Measurements from ENCODE around the gene GRAMD2B. TPM values are rescaled to one million over a fixed set of nuclear protein-coding genes. Genes with fewer than 3 reads are reported as not detected.
"Not testable (repeated sequence)": the region's sequence is repeated elsewhere in the genome, so short reads cannot be mapped to it uniquely, and the experiment has no call there.

GRAMD2B gene
- total RNA-seq, 2 experiments from 2014 or later: 7.2 to 9.4 TPM

DNA sequence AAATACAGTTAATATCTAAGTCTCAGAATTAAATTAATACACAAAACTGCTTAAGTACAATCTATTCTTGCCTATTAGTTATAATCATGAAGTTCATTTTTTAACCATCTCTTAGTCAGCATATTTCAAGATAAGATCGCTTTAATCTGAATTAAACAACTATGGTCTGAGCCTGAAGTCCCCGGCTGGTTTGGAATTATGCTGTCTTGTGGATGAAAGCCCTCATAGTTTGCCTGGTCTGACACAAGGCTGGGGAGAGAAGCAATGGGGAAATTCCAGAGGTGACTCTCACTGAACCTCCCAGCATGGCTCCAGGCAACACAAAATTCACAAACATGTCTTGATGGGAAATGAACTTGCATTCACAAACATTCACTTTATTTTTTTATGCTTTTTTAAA is 28.0 kb upstream of the GRAMD2B start:
- no peak overlapping the region for H3K4me3 Mint-ChIP-seq
- ATAC-seq (ENCODE audit: poor library complexity): no peak

DNA sequence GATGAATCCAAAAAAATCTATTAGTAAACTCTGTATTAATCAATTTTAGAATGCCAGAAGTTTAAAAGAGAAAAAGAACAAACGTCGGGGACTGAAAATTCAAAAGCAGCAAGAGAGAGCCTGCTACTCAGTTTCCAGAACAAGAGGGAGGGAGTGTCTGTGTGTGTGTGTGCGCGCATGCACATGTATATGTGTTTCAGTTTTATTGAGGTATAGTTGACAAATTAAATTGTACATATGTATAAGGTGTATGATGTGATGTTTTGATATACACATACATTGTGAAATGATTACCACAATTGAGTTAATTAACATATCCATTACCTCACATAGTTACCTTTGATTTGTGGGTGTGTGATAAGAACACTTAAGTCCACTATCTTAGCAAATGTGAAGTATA is 27.6 kb upstream of the GRAMD2B start:
- Histone ChIP-seq H3K9me3 (ENCODE audit: control insufficient read depth in 1 of 2, insufficient read depth in 1 of 2, low read length in 2 of 2) (peaks cover 0 to 3% of the 10 kb centered on the region in 2 experiments), H3K27ac (ENCODE audit: low read depth in 1 of 2, low read length in 2 of 2) (no peak overlapping the region), H3K4me1 (ENCODE audit: insufficient read depth, low read length) (no peaks in the 10 kb centered on the region), H3K36me3 (ENCODE audit: insufficient read depth, low read length) (no peaks in the 10 kb centered on the region), H3K4me3 (ENCODE audit: low read length) (no peak overlapping the region), H3K27me3 (ENCODE audit: control insufficient read depth in 1 of 2, insufficient read depth in 2 of 2, low read length in 2 of 2) (no peaks in the 10 kb centered on the region)
- DNase-seq (no peak), ATAC-seq (ENCODE audit: poor library complexity) (no peak)
- peaks cover 10% of the 10 kb centered on the region for H3K36me3 Mint-ChIP-seq (ENCODE audit: low read depth)
- no peaks in the 10 kb centered on the region for H3K4me1 Mint-ChIP-seq (ENCODE audit: low read depth)
- H3K27ac Mint-ChIP-seq: no peak overlapping the region
- CTCF ChIA-PET: no interaction called here
- H3K9me3 Mint-ChIP-seq: peaks cover 6% of the 10 kb centered on the region
- no peaks in the 10 kb centered on the region for H3K27me3 Mint-ChIP-seq
- TF ChIP-seq, protein P1, sequence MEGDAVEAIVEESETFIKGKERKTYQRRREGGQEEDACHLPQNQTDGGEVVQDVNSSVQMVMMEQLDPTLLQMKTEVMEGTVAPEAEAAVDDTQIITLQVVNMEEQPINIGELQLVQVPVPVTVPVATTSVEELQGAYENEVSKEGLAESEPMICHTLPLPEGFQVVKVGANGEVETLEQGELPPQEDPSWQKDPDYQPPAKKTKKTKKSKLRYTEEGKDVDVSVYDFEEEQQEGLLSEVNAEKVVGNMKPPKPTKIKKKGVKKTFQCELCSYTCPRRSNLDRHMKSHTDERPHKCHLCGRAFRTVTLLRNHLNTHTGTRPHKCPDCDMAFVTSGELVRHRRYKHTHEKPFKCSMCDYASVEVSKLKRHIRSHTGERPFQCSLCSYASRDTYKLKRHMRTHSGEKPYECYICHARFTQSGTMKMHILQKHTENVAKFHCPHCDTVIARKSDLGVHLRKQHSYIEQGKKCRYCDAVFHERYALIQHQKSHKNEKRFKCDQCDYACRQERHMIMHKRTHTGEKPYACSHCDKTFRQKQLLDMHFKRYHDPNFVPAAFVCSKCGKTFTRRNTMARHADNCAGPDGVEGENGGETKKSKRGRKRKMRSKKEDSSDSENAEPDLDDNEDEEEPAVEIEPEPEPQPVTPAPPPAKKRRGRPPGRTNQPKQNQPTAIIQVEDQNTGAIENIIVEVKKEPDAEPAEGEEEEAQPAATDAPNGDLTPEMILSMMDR (IDR thresholded peaks at IDR 0.05): no peak
- no peak overlapping the region for H3K4me3 Mint-ChIP-seq
- POLR2A ChIA-PET: no interaction called here
- intact Hi-C loops (cut with DNase I, micrococcal nuclease): no loop called here

More for the DNA sequence above, 28.0 kb upstream of the GRAMD2B start:
- ChIA-PET POLR2A (no interaction called here), CTCF (no interaction called here)
- DNase-seq: no peak
- Mint-ChIP-seq H3K4me1 (ENCODE audit: low read depth) (no peaks in the 10 kb centered on the region), H3K9me3 (peaks cover 6% of the 10 kb centered on the region), H3K36me3 (ENCODE audit: low read depth) (peaks cover 7% of the 10 kb centered on the region), H3K27me3 (no peaks in the 10 kb centered on the region), H3K27ac (no peak overlapping the region)
- Histone ChIP-seq H3K9me3 (ENCODE audit: control insufficient read depth in 1 of 2, insufficient read depth in 1 of 2, low read length in 2 of 2) (no peaks in the 10 kb centered on the region), H3K36me3 (ENCODE audit: insufficient read depth, low read length) (no peaks in the 10 kb centered on the region), H3K27ac (ENCODE audit: low read depth in 1 of 2, low read length in 2 of 2) (no peak overlapping the region), H3K4me1 (ENCODE audit: insufficient read depth, low read length) (no peaks in the 10 kb centered on the region), H3K4me3 (ENCODE audit: low read length) (no peak overlapping the region), H3K27me3 (ENCODE audit: control insufficient read depth in 1 of 2, insufficient read depth in 2 of 2, low read length in 2 of 2) (no peaks in the 10 kb centered on the region)
- TF ChIP-seq, protein P1 (IDR thresholded peaks at IDR 0.05): no peak
- intact Hi-C loops (cut with DNase I, micrococcal nuclease): no loop called here

DNA sequence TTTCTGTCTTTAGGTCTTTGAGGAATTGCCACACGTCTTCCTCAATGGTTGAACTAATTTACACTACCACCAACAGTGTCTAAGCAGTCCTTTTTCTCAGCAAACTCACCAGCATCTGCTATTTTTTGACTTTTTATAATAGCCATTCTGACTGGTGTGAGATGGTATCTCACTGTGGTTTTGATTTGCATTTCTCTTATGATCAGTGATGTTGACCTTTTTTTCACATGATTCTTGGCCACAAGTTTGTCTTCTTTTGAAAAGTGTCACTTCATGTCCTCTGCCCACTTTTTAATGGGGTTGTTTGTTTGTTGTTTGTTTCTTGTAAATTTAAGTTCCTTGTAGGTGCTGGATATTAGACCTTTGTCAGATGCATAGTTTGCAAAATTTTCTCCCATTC is 26.5 kb upstream of the GRAMD2B start:
- DNase-seq; CTCF ChIA-PET; H3K27ac Mint-ChIP-seq; ATAC-seq (ENCODE audit: poor library complexity); POLR2A ChIA-PET; H3K4me3 Mint-ChIP-seq; intact Hi-C loops (cut with DNase I, micrococcal nuclease); H3K4me1 ChIP-seq (ENCODE audit: insufficient read depth, low read length); H3K9me3 Mint-ChIP-seq; H3K27ac ChIP-seq (ENCODE audit: low read depth in 1 of 2, low read length in 2 of 2); H3K27me3 Mint-ChIP-seq; H3K4me1 Mint-ChIP-seq (ENCODE audit: low read depth); H3K4me3 ChIP-seq (ENCODE audit: low read length); H3K27me3 ChIP-seq (ENCODE audit: control insufficient read depth in 1 of 2, insufficient read depth in 2 of 2, low read length in 2 of 2); H3K36me3 ChIP-seq (ENCODE audit: insufficient read depth, low read length): not testable (repeated sequence)
- H3K9me3 ChIP-seq (ENCODE audit: control insufficient read depth in 1 of 2, insufficient read depth in 1 of 2, low read length in 2 of 2): peaks cover 0 to 14% of the 10 kb centered on the region in 2 experiments
- H3K36me3 Mint-ChIP-seq (ENCODE audit: low read depth): peaks cover 14% of the 10 kb centered on the region

DNA sequence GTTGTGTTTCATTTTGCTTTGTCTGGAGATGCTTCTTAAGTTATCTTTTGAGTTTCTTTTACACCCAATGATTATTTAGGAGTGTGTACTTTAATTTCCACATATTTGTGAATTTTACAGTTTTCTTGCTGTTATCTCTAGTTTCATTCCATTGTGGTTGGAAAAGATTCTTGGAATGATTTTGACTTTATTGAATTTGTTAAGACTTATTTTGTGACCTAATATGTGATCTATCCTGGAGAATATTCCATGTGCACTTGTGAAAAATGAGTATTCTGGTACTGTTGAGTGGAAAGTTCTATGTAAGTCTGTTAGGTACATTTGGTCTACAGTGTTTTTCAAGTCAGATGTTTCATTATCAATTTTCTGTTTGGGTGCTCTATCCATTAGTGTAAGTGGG is 24.4 kb upstream of the GRAMD2B start:
- H3K27ac Mint-ChIP-seq: no peak overlapping the region
- POLR2A ChIA-PET: no interaction called here
- H3K27me3 Mint-ChIP-seq: no peaks in the 10 kb centered on the region
- H3K27me3 ChIP-seq (ENCODE audit: control insufficient read depth in 1 of 2, insufficient read depth in 2 of 2, low read length in 2 of 2): no peaks in the 10 kb centered on the region
- no peaks in the 10 kb centered on the region for H3K4me1 Mint-ChIP-seq (ENCODE audit: low read depth)
- ATAC-seq (ENCODE audit: poor library complexity): no peak
- peaks cover 0 to 15% of the 10 kb centered on the region in 2 experiments for H3K9me3 ChIP-seq (ENCODE audit: control insufficient read depth in 1 of 2, insufficient read depth in 1 of 2, low read length in 2 of 2)
- no peak overlapping the region for H3K4me3 ChIP-seq (ENCODE audit: low read length)
- no peak for DNase-seq
- H3K36me3 ChIP-seq (ENCODE audit: insufficient read depth, low read length): no peaks in the 10 kb centered on the region
- H3K9me3 Mint-ChIP-seq: peaks cover 6% of the 10 kb centered on the region
- H3K4me3 Mint-ChIP-seq: no peak overlapping the region
- TF ChIP-seq, protein P1 (IDR thresholded peaks at IDR 0.05): no peak
- intact Hi-C loops (cut with DNase I, micrococcal nuclease): no loop called here
- H3K27ac ChIP-seq (ENCODE audit: low read depth in 1 of 2, low read length in 2 of 2): no peak overlapping the region
- H3K4me1 ChIP-seq (ENCODE audit: insufficient read depth, low read length): no peaks in the 10 kb centered on the region
- peaks cover 14% of the 10 kb centered on the region for H3K36me3 Mint-ChIP-seq (ENCODE audit: low read depth)
- CTCF ChIA-PET: no interaction called here

Measured in CD4-positive, alpha-beta T cell (primary cell).